COLO668 (cell line): Measurements from ENCODE around the gene ZNF469.

Source experiments
- DNase-seq: peaks from one replicate; lab custom pipeline; 2025; ENCODE audit not compliant: unreplicated experiment; lab: John Stamatoyannopoulos, UW

ZNF469 gene

GRCh38 chr16:88378401-88378800 lies 4.4 kb upstream of the ZNF469 start:
- no peak for DNase-seq

GRCh38 chr16:88378836-88379693 lies 3.7 kb upstream of the ZNF469 start:
- no peak for DNase-seq

DNA sequence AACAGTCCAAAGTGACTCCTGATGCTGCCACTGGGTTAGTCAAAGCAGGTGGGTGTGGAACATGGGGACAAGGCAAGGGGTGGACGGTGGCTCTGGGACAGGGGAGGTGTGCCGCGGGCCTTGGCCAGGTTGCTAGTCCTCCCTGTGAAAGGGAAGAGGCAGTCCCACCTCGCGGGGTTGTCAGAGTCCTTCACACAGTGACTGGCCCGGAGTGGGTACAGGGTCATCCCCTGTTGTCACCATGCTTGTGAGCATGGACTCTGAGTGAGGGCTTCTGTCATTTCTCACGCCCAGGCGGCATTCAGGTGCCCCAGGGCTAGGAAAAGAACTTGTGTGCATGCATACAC lies 3.1 kb upstream of the ZNF469 start:
- DNase-seq: no peak

GRCh38 chr16:88380099-88380498 lies 2.7 kb upstream of the ZNF469 start:
- no peak for DNase-seq

DNA sequence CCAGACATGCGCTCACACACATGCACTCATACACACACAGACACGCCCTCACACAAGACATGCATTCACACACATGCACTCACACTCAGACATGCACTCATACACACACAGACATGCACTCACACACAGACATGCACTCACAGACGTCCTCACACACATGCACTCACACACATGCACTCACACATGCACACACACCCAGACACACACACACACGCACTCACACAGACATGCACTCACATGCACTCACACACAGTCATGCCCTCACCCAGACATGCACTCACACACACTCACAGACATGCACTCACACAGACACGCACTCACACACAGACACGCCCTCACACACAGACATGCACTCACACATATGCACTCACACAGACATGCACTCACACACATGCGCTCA lies 2.1 kb upstream of the ZNF469 start:
- no peak for DNase-seq

- DNase-seq: no peak
Measured at GRCh38 chr16:88381820-88382451, 823 bp upstream of the ZNF469 start.

- no peak for DNase-seq
Measured at GRCh38 chr16:88383401-88384221, 852 bp downstream of the ZNF469 start.

- DNase-seq: no peak
Measured at GRCh38 chr16:88384222-88385111, 1.7 kb downstream of the ZNF469 start.

- no peak for DNase-seq
Measured at GRCh38 chr16:88385112-88385594, 2.4 kb downstream of the ZNF469 start.

- no peak for DNase-seq
Measured at GRCh38 chr16:88385831-88386815, 3.4 kb downstream of the ZNF469 start.

DNA sequence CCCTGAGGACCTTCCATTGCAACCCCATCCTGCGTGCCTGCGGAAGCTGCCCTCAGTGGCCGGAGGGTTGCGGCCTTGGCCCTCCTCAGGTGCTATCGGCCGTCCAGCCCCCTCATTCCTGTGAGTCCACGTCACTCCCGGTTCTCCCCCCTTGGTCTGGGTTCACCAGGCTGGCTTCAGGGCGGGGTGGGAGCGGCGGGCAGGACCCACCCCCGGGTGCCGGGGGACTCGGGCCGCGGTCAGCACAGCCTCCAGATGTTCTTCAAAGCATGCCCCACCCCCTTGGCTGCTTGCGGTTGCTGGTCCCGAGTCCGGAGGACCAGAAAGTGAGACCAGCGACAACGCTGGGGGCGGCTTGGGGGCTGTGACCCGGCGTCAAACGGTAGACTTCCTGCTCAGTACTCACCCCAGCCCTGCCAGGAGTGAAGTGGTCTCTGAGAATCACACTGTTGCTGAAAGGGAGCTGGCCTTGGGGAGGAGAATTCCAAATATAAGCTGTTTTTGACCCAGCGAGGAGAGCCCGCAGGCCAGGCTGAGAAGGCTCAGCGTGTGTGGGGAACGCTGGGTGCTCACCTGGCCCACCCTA lies 4.5 kb downstream of the ZNF469 start:
- no peak for DNase-seq

DNA sequence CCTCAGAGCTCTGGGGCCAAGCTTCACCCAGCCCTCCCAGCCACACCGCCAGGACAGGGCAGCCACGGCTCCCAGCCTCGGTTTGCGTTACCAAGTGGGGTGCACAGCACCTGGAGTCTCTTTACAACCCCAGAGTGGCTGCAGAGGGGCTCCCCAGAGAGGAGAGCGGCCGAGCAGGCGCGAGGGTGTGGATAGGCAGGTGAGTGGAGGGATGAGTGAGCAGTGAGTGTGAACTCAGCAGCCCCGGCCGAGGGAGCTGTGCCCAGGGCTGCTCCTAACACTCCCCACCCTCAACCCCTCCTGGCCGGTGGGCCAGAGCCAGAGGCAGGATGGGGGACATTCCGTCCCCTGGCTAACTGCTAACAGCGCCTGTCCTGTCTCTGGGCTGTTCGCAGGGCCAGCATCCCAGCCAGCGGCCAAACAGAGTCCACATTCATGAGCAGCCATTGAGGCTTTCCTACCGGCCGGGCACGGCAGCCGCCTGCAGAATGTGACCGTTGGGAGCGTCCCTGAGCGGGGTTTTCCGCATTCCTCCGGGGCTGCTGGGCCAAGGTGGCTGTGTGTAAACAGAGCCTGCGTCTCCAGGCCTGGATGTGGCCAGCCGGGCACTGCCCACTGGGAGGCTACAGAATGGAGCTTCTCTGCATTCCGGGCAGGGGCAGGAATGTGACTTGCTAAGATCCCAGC lies 5.3 kb downstream of the ZNF469 start:
- no peak for DNase-seq

DNA sequence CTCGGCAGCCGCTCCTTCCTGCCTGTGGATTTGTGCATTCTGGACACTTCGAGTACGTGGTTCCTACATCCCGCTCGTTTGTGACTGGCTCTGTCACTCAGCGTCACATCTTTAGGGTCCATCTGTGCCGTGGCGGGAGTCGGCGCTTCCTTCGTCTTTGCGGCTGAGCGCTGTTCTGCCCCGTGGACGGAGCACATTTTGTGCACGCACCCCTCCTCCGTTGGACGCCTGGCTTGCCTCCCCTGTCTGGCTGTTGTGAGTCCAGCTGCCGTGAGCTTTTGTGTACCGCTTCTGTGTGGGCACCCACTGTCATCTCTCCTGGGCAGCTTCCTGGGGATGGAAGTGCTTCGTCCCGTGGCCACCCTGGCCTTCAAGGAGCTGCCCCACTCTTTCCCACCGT lies 6.4 kb downstream of the ZNF469 start:
- DNase-seq: no peak

DNA sequence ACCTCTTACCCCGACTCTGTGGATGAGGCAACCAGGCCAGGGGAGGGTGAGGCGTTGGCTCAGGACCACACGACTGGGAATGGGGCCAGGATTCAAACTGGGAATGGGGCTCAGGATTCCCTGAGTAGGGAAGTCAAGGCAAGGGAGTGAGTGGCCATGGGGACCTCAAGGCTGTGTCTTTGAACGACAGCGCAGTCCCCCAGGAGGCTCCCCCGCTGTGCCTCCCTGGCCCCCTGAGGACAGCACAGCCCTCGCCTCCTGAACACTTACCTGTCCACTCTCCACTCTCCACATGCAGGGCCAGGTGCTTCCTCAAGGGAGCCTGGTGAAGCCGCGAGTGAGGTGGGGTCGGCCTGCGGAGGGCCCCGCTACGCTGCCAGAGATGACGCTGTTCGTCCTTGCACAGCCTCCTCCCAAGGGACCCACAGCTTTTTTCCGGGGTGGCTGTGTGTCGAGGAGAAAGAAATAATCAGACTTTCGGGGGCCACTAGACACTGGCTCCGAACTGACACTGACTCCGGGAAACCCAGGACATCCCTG lies 6.9 kb downstream of the ZNF469 start:
- DNase-seq: no peak

GRCh38 chr16:88390265-88390664 lies 7.5 kb downstream of the ZNF469 start:
- DNase-seq: no peak

DNA sequence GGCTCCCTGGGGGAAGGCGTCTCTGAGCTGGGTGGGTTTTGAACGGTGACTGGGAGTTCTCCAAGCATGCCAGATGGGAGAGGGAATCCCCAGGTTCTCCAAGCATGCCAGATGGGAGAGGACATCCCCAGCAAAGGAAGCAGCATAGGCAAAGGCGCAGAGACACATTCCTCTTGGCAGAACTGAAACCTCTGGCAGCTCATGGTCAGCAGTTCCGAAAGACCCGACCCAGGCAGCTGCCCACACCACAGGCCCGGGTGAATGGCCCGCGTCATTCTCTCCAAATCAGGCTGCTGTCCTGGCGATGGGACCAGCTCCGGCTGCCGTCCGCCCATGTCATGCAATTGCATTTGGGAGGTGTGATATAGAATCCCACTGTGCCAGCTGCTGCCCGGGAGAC lies 8.0 kb downstream of the ZNF469 start:
- DNase-seq: no peak

GRCh38 chr16:88391144-88391850 lies 8.5 kb downstream of the ZNF469 start:
- DNase-seq: no peak

DNA sequence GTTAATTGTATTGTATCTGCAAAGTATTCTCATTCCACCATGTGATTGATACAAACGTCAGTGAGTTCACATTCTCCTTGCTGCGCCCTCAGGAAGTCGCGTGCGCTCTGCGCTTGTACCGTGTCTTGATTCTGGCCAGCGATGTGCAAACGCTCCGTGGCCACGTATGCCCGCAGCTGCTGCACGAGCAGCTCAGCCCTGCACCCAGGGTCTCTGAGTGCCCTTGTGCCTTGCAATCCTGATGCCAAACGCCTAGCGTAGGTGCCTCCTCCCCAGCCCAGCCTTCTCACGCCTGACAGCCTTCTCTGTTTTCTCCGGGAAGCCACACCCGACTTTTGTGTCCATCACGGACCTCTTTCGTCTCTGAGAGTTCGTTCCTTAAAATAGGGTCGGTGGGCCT lies 9.4 kb downstream of the ZNF469 start:
- no peak for DNase-seq
